ENCODE measurements around the gene TULP1.
"Not testable (repeated sequence)": the region's sequence is repeated elsewhere in the genome, so short reads cannot be mapped to it uniquely, and the experiment has no call there.

The TULP1 gene

GRCh38 chr6:35516712-35517111 lies 4.0 kb upstream of the TULP1 start:
- H3K9ac ChIP-seq (ENCODE audit: low read length) = no peak overlapping the region
- H3K4me1 ChIP-seq (ENCODE audit: insufficient read depth, low read length, severe bottlenecking) = no peaks in the 10 kb centered on the region
- no peaks in the 10 kb centered on the region for H4K20me1 ChIP-seq (ENCODE audit: insufficient read depth, low read length)

GRCh38 chr6:35515939-35516338 lies 3.2 kb upstream of the TULP1 start:
- not testable (repeated sequence) for H3K4me1 ChIP-seq (ENCODE audit: insufficient read depth, low read length, severe bottlenecking); H2AFZ ChIP-seq (ENCODE audit: low read length); H4K20me1 ChIP-seq (ENCODE audit: insufficient read depth, low read length); H3K79me2 ChIP-seq (ENCODE audit: insufficient read depth, low read length); H3K36me3 ChIP-seq (ENCODE audit: insufficient read depth, low read length); H3K27me3 ChIP-seq (ENCODE audit: insufficient read depth, low read length); H3K4me3 ChIP-seq (ENCODE audit: low read depth, low read length, poor library complexity, severe bottlenecking); H3K9ac ChIP-seq (ENCODE audit: low read length); H3K9me2 ChIP-seq (ENCODE audit: low read depth, low read length); H3K9me3 ChIP-seq (ENCODE audit: low read length); H3F3A ChIP-seq (ENCODE audit: insufficient read depth, low read length); H3K4me2 ChIP-seq (ENCODE audit: low read length); H3K27ac ChIP-seq (ENCODE audit: low read depth, low read length, poor library complexity, severe bottlenecking)

More at GRCh38 chr6:35516712-35517111, 4.0 kb upstream of the TULP1 start:
- H2AFZ ChIP-seq (ENCODE audit: low read length) = no peak overlapping the region
- no peak overlapping the region for H3K4me3 ChIP-seq (ENCODE audit: low read depth, low read length, poor library complexity, severe bottlenecking)
- no peaks in the 10 kb centered on the region for H3K79me2 ChIP-seq (ENCODE audit: insufficient read depth, low read length)
- H3K27me3 ChIP-seq (ENCODE audit: insufficient read depth, low read length) = no peaks in the 10 kb centered on the region; the same call in 1 of the 2 replicates
- no peaks in the 10 kb centered on the region for H3F3A ChIP-seq (ENCODE audit: insufficient read depth, low read length)
- TF ChIP-seq CTCF (IDR thresholded peaks at IDR 0.05; ENCODE audit: low read length) (no peak), EZH2 (IDR thresholded peaks at IDR 0.05; ENCODE audit: borderline replicate concordance, low read length) (no peak)
- no peaks in the 10 kb centered on the region for H3K9me2 ChIP-seq (ENCODE audit: low read depth, low read length)
- H3K9me3 ChIP-seq (ENCODE audit: low read length) = no peaks in the 10 kb centered on the region
- no peaks in the 10 kb centered on the region for H3K36me3 ChIP-seq (ENCODE audit: insufficient read depth, low read length)
- H3K27ac ChIP-seq (ENCODE audit: low read depth, low read length, poor library complexity, severe bottlenecking) = no peak overlapping the region
- H3K4me2 ChIP-seq (ENCODE audit: low read length) = no peak overlapping the region

GRCh38 chr6:35514587-35514986 lies 1.9 kb upstream of the TULP1 start:
- Histone ChIP-seq H2AFZ (ENCODE audit: low read length) (no peak overlapping the region), H3K4me1 (ENCODE audit: insufficient read depth, low read length, severe bottlenecking) (no peaks in the 10 kb centered on the region), H3F3A (ENCODE audit: insufficient read depth, low read length) (no peaks in the 10 kb centered on the region), H4K20me1 (ENCODE audit: insufficient read depth, low read length) (no peaks in the 10 kb centered on the region), H3K27ac (ENCODE audit: low read depth, low read length, poor library complexity, severe bottlenecking) (no peak overlapping the region), H3K4me3 (ENCODE audit: low read depth, low read length, poor library complexity, severe bottlenecking) (no peak overlapping the region), H3K36me3 (ENCODE audit: insufficient read depth, low read length) (no peaks in the 10 kb centered on the region), H3K79me2 (ENCODE audit: insufficient read depth, low read length) (no peaks in the 10 kb centered on the region), H3K9ac (ENCODE audit: low read length) (no peak overlapping the region), H3K27me3 (ENCODE audit: insufficient read depth, low read length) (no peaks in the 10 kb centered on the region; the same call in 1 of the 2 replicates), H3K9me3 (ENCODE audit: low read length) (no peaks in the 10 kb centered on the region), H3K9me2 (ENCODE audit: low read depth, low read length) (no peaks in the 10 kb centered on the region), H3K4me2 (ENCODE audit: low read length) (no peak overlapping the region)
- TF ChIP-seq CTCF (IDR thresholded peaks at IDR 0.05; ENCODE audit: low read length) (no peak), EZH2 (IDR thresholded peaks at IDR 0.05; ENCODE audit: borderline replicate concordance, low read length) (no peak)

GRCh38 chr6:35512006-35512405 lies 690 bp downstream of the TULP1 start:
- Histone ChIP-seq H3K9me3 (ENCODE audit: low read length) (no peaks in the 10 kb centered on the region), H3K4me3 (ENCODE audit: low read depth, low read length, poor library complexity, severe bottlenecking) (no peak overlapping the region), H3K9ac (ENCODE audit: low read length) (no peak overlapping the region), H3K79me2 (ENCODE audit: insufficient read depth, low read length) (no peaks in the 10 kb centered on the region), H4K20me1 (ENCODE audit: insufficient read depth, low read length) (no peaks in the 10 kb centered on the region), H2AFZ (ENCODE audit: low read length) (no peak overlapping the region), H3K27ac (ENCODE audit: low read depth, low read length, poor library complexity, severe bottlenecking) (no peak overlapping the region), H3K9me2 (ENCODE audit: low read depth, low read length) (no peaks in the 10 kb centered on the region), H3K4me2 (ENCODE audit: low read length) (no peak overlapping the region), H3K4me1 (ENCODE audit: insufficient read depth, low read length, severe bottlenecking) (no peaks in the 10 kb centered on the region), H3F3A (ENCODE audit: insufficient read depth, low read length) (no peaks in the 10 kb centered on the region), H3K36me3 (ENCODE audit: insufficient read depth, low read length) (no peaks in the 10 kb centered on the region), H3K27me3 (ENCODE audit: insufficient read depth, low read length) (peaks cover 6% of the 10 kb centered on the region)
- TF ChIP-seq EZH2 (IDR thresholded peaks at IDR 0.05; ENCODE audit: borderline replicate concordance, low read length) (no peak), CTCF (IDR thresholded peaks at IDR 0.05; ENCODE audit: low read length) (no peak)
